T1000 (cell line): Measurements from ENCODE around the gene DARS2.
"Not testable (repeated sequence)": the region's sequence is repeated elsewhere in the genome, so short reads cannot be mapped to it uniquely, and the experiment has no call there.

Source experiments
- DNase-seq: peaks from one replicate; lab custom pipeline; 2025; ENCODE audit warnings: mixed read lengths; lab: John Stamatoyannopoulos, UW

Gene DARS2

GRCh38 chr1:173824315-173825081 is at the start of gene DARS2, which contains the start of gene CENPL:
Gene DARS2 (plus strand): TSS chr1:173824673. CDS start chr1:173825230, 557 bp downstream.
Gene CENPL (minus strand): TSS chr1:173824883. CDS start chr1:173811299, 13,584 bp downstream.
- DNase-seq, result peak; percentile 88

- DNase-seq, result no peak
Measured at GRCh38 chr1:173775578-173776226, 48.8 kb upstream of the DARS2 start.

GRCh38 chr1:173779936-173780335 is 44.5 kb upstream of the DARS2 start:
- no peak for DNase-seq

- no peak for DNase-seq
Measured at GRCh38 chr1:173784997-173785396, 39.5 kb upstream of the DARS2 start.

- DNase-seq, result no peak
Measured at GRCh38 chr1:173789841-173790240, 34.6 kb upstream of the DARS2 start.

- no peak for DNase-seq
Measured at GRCh38 chr1:173798078-173798477, 26.4 kb upstream of the DARS2 start.

GRCh38 chr1:173799995-173800394 is 24.5 kb upstream of the DARS2 start:
- not testable (repeated sequence) for DNase-seq

GRCh38 chr1:173802961-173803360 is 21.5 kb upstream of the DARS2 start:
- no peak for DNase-seq

GRCh38 chr1:173813654-173814053 is 10.8 kb upstream of the DARS2 start:
- DNase-seq, result not testable (repeated sequence)

GRCh38 chr1:173818459-173818858 is 6.0 kb upstream of the DARS2 start:
- DNase-seq, result no peak

GRCh38 chr1:173821680-173822079 is 2.8 kb upstream of the DARS2 start:
- no peak for DNase-seq

GRCh38 chr1:173823781-173824314 is 625 bp upstream of the DARS2 start:
- DNase-seq, result no peak

- DNase-seq, result no peak
Measured at GRCh38 chr1:173827611-173828010, 3.1 kb downstream of the DARS2 start.

- no peak for DNase-seq
Measured at GRCh38 chr1:173832748-173833147, 8.3 kb downstream of the DARS2 start.

- no peak for DNase-seq
Measured at GRCh38 chr1:173852105-173852504, 27.6 kb downstream of the DARS2 start.

GRCh38 chr1:173853074-173853473 is 28.6 kb downstream of the DARS2 start:
- no peak for DNase-seq

GRCh38 chr1:173856014-173856413 is 31.5 kb downstream of the DARS2 start:
- DNase-seq, result no peak

- no peak for DNase-seq
Measured at GRCh38 chr1:173856903-173857302, 32.4 kb downstream of the DARS2 start.

- DNase-seq, result no peak
Measured at GRCh38 chr1:173857363-173857917, 33.0 kb downstream of the DARS2 start.

- not testable (repeated sequence) for DNase-seq
Measured at GRCh38 chr1:173859547-173859946, 35.1 kb downstream of the DARS2 start.

GRCh38 chr1:173860065-173860464 is 35.6 kb downstream of the DARS2 start:
- DNase-seq, result no peak

GRCh38 chr1:173861731-173862145 is 37.3 kb downstream of the DARS2 start:
- DNase-seq, result no peak
